Fibroblast of lung (primary cell): ENCODE measurements around the gene MYO3B. TPM values are rescaled to one million over a fixed set of nuclear protein-coding genes. Genes with fewer than 3 reads are reported as not detected.
A peak's percentile ranks its signal among the peaks of the same experiment; 100 is the strongest.

ENCODE experiments used
- DNase-seq, 2 donors: peaks; one replicate each; pipeline versions ENCODE4 v3.0.0 to v3.0.0-alpha.2; 2010; ENCODE audit warnings: low read depth in 2 of 2
- H2AFZ ChIP-seq: 2 replicates; pipeline ENCODE4 v1.5.1; 2012; ENCODE audit warnings: low read length, control low read depth, inconsistent platforms
- H3K27ac ChIP-seq: 2 replicates; pipeline ENCODE4 v1.5.1; 2011; ENCODE audit warnings: low read length, control low read depth; ENCODE audit not compliant: insufficient read depth
- H3K27me3 ChIP-seq: 2 replicates; pipeline ENCODE4 v1.5.1; 2011; ENCODE audit warnings: mild to moderate bottlenecking, low read length; ENCODE audit not compliant: control insufficient read depth, insufficient read depth
- H3K36me3 ChIP-seq: 2 replicates; pipeline ENCODE4 v1.5.1; 2011; ENCODE audit warnings: low read length; ENCODE audit not compliant: control insufficient read depth, insufficient read depth
- H3K4me1 ChIP-seq: 2 replicates; pipeline ENCODE4 v1.5.1; 2011; ENCODE audit warnings: low read length; ENCODE audit not compliant: control insufficient read depth, insufficient read depth; ENCODE audit errors: extremely low read depth
- H3K4me2 ChIP-seq: 2 replicates; pipeline ENCODE4 v1.5.1; 2011; ENCODE audit warnings: low read length, control low read depth; ENCODE audit not compliant: insufficient read depth; ENCODE audit errors: extremely low read depth
- H3K4me3 ChIP-seq, 4 experiments: fragments of 200-600 bp in 1 of 4; sonication (generic) in 1 of 4; replicated peaks in 1 of 4; 2 replicates each; pipeline ENCODE4 v1.5.1; 2011 to 2016; ENCODE audit warnings: low read length in 4 of 4, low read depth in 3 of 4, mild to moderate bottlenecking in 3 of 4, control low read depth in 2 of 4, inconsistent platforms in 1 of 4, mixed read lengths in 1 of 4; ENCODE audit not compliant: insufficient read depth in 1 of 4; ENCODE audit errors: control extremely low read depth in 1 of 4
- H3K79me2 ChIP-seq: 2 replicates; pipeline ENCODE4 v1.5.1; 2012; ENCODE audit warnings: mild to moderate bottlenecking, low read length, inconsistent platforms; ENCODE audit not compliant: control insufficient read depth, insufficient read depth
- H3K9ac ChIP-seq: 2 replicates; pipeline ENCODE4 v1.5.1; 2011; ENCODE audit warnings: mild to moderate bottlenecking, low read length, control low read depth; ENCODE audit not compliant: insufficient read depth
- H3K9me3 ChIP-seq: 2 replicates; pipeline ENCODE4 v1.5.1; 2012; ENCODE audit warnings: low read depth, low read length; ENCODE audit not compliant: control insufficient read depth, insufficient read depth
- H4K20me1 ChIP-seq: 2 replicates; pipeline ENCODE4 v1.5.1; 2011; ENCODE audit warnings: low read length; ENCODE audit not compliant: control insufficient read depth, insufficient read depth; ENCODE audit errors: extremely low read depth
- EZH2 ChIP-seq: IDR thresholded peaks from 2 replicates; pipeline ENCODE4 v1.5.1; 2012; ENCODE audit warnings: low read length, control low read depth, mild to moderate bottlenecking; ENCODE audit errors: missing control alignments
- polyA plus RNA-seq, 2 donors: library from polyadenylated mRNA; depleted of rRNA in 1 of 2; stranded (reverse) in 1 of 2; unstranded in 1 of 2; fragments of >200 nt; gene quantifications; 2 replicates each; pipeline ENCODE4 v1.2.1, GENCODE V29; 2011 to 2012; ENCODE audit warnings: missing spikeins in 1 of 2
- total RNA-seq: library from RNA; depleted of rRNA; stranded (reverse); fragments of >200 nt; gene quantifications from 2 replicates; pipeline ENCODE4 v1.2.1, GENCODE V29; 2014
- TF ChIP-seq, protein P1 (sequence below), 2 donors: IDR thresholded peaks in 1 of 2; conservative IDR thresholded peaks in 1 of 2; 1 replicate in 1 of 2; 2 replicates in 1 of 2; pipeline ENCODE4 v1.5.1; 2011 to 2012; ENCODE audit warnings: low read length in 2 of 2, control low read depth in 1 of 2, inconsistent platforms in 1 of 2, low read depth in 1 of 2, mild to moderate bottlenecking in 1 of 2

MYO3B gene
- total and polyA plus RNA-seq, 2 donors (not counting 1 experiment from before 2014, with no cell fraction given) = 0.06 to 0.50 TPM

DNA sequence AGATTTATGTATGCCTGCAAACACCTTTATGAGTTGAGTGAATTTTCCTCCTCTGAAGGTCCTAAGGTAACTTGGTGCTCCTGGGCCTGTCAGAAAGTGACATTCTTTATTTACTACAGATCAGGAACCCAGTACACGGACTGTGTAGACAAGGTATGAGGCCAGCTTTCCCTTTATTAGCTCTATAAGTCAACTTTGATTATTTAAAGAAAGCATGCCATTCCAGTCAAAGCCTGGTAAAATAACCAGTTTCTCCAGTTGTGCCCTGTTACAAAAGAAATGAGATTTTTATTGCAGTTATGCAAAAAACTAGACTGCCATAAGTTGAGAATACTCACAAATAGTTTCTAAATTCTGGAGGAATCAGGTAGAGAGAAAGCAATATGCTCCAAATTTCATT is 271.1 kb downstream of the MYO3B start:
- Histone ChIP-seq H3K9ac (no peak overlapping the region), H3K9me3 (no peaks in the 10 kb centered on the region), H3K36me3 (no peaks in the 10 kb centered on the region), H3K4me1 (no peaks in the 10 kb centered on the region), H3K27ac (no peak overlapping the region), H2AFZ (no peak overlapping the region), H3K79me2 (no peaks in the 10 kb centered on the region), H3K27me3 (no peaks in the 10 kb centered on the region), H3K4me3 (no peak overlapping the region), H4K20me1 (no peaks in the 10 kb centered on the region), H3K4me2 (no peak overlapping the region)
- TF ChIP-seq EZH2 = no peak
- TF ChIP-seq, protein P1, sequence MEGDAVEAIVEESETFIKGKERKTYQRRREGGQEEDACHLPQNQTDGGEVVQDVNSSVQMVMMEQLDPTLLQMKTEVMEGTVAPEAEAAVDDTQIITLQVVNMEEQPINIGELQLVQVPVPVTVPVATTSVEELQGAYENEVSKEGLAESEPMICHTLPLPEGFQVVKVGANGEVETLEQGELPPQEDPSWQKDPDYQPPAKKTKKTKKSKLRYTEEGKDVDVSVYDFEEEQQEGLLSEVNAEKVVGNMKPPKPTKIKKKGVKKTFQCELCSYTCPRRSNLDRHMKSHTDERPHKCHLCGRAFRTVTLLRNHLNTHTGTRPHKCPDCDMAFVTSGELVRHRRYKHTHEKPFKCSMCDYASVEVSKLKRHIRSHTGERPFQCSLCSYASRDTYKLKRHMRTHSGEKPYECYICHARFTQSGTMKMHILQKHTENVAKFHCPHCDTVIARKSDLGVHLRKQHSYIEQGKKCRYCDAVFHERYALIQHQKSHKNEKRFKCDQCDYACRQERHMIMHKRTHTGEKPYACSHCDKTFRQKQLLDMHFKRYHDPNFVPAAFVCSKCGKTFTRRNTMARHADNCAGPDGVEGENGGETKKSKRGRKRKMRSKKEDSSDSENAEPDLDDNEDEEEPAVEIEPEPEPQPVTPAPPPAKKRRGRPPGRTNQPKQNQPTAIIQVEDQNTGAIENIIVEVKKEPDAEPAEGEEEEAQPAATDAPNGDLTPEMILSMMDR (conservative IDR thresholded peaks at IDR 0.05 in 1 of 2, IDR thresholded peaks at IDR 0.05 in 1 of 2; ENCODE audit: low read depth in 1 of 2, low read length in 2 of 2) = no peak
- no peak for DNase-seq

DNA sequence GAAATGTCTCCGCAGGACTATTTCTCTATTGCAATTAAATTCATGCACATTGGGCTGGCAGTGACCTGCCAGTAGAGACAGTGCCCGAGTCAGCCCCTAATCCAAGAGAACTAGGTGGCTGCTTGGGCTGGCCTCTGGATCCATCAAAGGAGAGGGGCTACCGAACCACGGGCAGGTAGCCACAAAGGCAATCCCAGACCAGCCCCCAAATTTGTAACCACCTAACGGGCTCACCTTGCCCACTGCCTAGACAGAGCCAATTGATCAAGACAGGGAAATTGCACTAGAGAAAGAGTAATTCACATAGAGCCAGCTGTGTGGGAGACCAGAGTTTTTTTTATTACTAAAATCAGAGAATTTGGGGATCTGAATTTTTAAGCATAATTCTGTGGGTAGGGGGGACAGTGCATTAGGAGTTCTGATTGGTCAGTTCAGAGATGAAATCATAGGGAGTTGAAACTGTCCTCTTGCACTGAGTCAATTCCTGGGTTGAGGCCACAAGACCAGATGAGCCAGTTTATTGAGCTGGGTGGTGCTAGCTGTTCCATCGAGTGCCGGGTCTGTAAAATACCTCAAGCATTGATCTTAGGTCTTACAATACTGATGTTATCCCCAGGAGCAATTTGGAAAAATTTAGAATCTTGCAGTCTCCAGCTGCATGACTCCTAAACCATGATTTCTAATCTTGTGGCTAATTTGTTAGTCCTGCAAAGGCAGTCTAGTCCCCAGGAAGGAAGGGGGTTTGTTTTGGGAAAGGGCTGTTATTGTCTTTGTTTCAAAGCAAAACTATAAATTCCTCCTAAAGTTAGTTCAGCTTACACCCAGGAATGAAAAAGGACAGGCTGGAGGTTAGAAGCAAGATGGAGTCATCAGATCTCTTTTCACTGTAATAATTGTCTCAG is 276.8 kb downstream of the MYO3B start:
- Histone ChIP-seq H3K4me2 (no peak overlapping the region), H3K9ac (no peak overlapping the region), H3K36me3 (no peaks in the 10 kb centered on the region), H3K9me3 (no peaks in the 10 kb centered on the region), H2AFZ (no peak overlapping the region), H3K4me1 (no peaks in the 10 kb centered on the region), H3K79me2 (no peaks in the 10 kb centered on the region), H4K20me1 (no peaks in the 10 kb centered on the region), H3K27me3 (no peaks in the 10 kb centered on the region), H3K4me3 (no peak overlapping the region), H3K27ac (no peak overlapping the region)
- no peak for TF ChIP-seq EZH2
- TF ChIP-seq, protein P1 (conservative IDR thresholded peaks at IDR 0.05 in 1 of 2, IDR thresholded peaks at IDR 0.05 in 1 of 2; ENCODE audit: low read depth in 1 of 2, low read length in 2 of 2) = no peak
- DNase-seq = no peak

DNA sequence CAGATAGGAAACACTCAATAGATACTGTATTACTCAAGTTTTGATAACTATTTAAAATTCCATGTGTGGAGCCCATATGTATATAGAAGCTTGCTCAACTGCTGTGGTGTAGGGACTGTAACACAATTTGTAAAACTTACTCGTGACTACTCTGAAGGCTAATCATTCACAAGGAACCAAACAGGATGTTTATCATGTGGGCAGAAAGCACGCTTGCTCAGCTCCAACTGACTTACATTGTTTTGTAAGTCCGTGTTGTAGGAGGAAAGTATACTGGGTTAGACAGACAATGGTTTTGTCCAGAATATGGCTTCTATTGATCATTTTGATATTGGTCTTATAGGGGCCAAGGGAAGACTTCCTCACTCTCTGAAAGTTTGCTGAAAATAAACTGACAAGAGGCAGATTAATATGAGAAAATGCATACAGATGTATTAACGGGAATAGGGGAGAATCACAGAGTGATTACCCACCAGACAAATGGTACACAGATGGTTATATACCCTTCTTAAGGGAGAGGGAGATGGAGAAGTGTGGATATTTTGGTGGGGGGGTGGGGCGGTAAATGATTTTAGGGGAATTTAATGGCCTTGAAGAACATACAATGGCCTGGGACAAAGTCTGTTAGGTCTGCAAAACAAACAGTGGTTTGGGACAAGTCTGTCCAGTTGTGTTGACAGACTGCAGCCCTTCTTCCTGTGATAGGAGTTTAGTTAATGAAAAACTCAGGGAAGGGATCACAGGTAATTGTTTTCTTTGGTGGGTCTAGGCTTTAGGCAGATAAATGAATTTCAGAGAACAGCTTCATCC is 277.9 kb downstream of the MYO3B start:
- Histone ChIP-seq H3K27ac (no peak overlapping the region), H4K20me1 (no peaks in the 10 kb centered on the region), H3K27me3 (no peaks in the 10 kb centered on the region), H3K4me3 (no peak overlapping the region), H3K4me2 (no peak overlapping the region), H3K36me3 (no peaks in the 10 kb centered on the region), H2AFZ (no peak overlapping the region), H3K9ac (no peak overlapping the region), H3K79me2 (no peaks in the 10 kb centered on the region), H3K9me3 (no peaks in the 10 kb centered on the region), H3K4me1 (no peaks in the 10 kb centered on the region)
- DNase-seq = peak in 1 of 2 donors; percentile 22
- TF ChIP-seq, protein P1 (conservative IDR thresholded peaks at IDR 0.05 in 1 of 2, IDR thresholded peaks at IDR 0.05 in 1 of 2; ENCODE audit: low read depth in 1 of 2, low read length in 2 of 2) = no peak
- no peak for TF ChIP-seq EZH2
